GM12878 (cell line): ENCODE measurements around the gene OTOF. TPM values are rescaled to one million over a fixed set of nuclear protein-coding genes. Genes with fewer than 3 reads are reported as not detected.

Source experiments
- ATAC-seq: fragments of 200-7000 bp; cut with Tn5 transposase; 3 replicates; pipeline ENCODE4 v1.9.1; 2020; ENCODE audit warnings: mild to moderate bottlenecking, moderate library complexity
- BruUV-seq: library from RNA; stranded (reverse); fragments of 400-500 nt; replicated peaks from 2 replicates; lab custom pipeline; 2021; lab: Mats Ljungman, UMichigan
- CTCF ChIA-PET: fragments of 300-600 bp; sonication (Branson Sonifier 250); formaldehyde crosslinking; extraction: SDS; loops from one replicate; lab custom pipeline; 2021; ENCODE audit warnings: inconsistent platforms; lab: Yijun Ruan, JAX
- POLR2A ChIA-PET: fragments of 350-600 bp; formaldehyde crosslinking; extraction: SDS; loops from one replicate; lab custom pipeline; 2021; ENCODE audit warnings: inconsistent platforms; lab: Charles Lee
- RAD21 ChIA-PET: fragments of 300-600 bp; sonication (Branson Sonifier 250); formaldehyde crosslinking; loops from one replicate; lab custom pipeline; 2023; ENCODE audit warnings: antibody characterized with exemption; ENCODE audit not compliant: unreplicated experiment; lab: Charles Lee
- SMC1A ChIA-PET: fragments of 300-600 bp; sonication (Branson Sonifier 250); formaldehyde crosslinking; loops from one replicate; lab custom pipeline; 2023; ENCODE audit not compliant: unreplicated experiment, uncharacterized antibody; lab: Charles Lee
- DNase-seq: peaks from one replicate; pipeline ENCODE4 v3.0.0-alpha.2; 2011; ENCODE audit warnings: low read depth, low spot score
- FAIRE-seq: peaks from 3 replicates; lab custom pipeline; 2011; peaks lifted over from hg19 to GRCh38; lab: Jason Lieb, UNC
- H2AFZ ChIP-seq: 2 replicates; pipeline ENCODE4 v1.6.0; 2011; ENCODE audit warnings: low read depth, low read length, control low read depth; ENCODE audit not compliant: control insufficient read depth
- H3K27ac ChIP-seq: 2 replicates; pipeline ENCODE4 v1.5.1; 2011; ENCODE audit warnings: control low read depth; ENCODE audit not compliant: control insufficient read depth, insufficient read depth
- H3K27me3 ChIP-seq, 2 experiments: replicated peaks in 1 of 2; 2 replicates each; pipeline versions ENCODE4 v1.6.0 to v1.6.1; 2011; ENCODE audit warnings: low read length in 1 of 2; ENCODE audit not compliant: control insufficient read depth in 2 of 2, insufficient read depth in 2 of 2
- H3K36me3 ChIP-seq, 2 experiments: 2 replicates each; pipeline ENCODE4 v1.5.1; 2011; ENCODE audit warnings: low read length in 1 of 2; ENCODE audit not compliant: control insufficient read depth in 2 of 2, insufficient read depth in 2 of 2
- H3K4me1 ChIP-seq: 2 replicates; pipeline ENCODE4 v1.6.1; 2011; ENCODE audit warnings: mild to moderate bottlenecking, low read length, moderate library complexity, mixed read lengths; ENCODE audit not compliant: control insufficient read depth, insufficient read depth
- H3K4me2 ChIP-seq: 2 replicates; pipeline ENCODE4 v1.6.0; 2011; ENCODE audit warnings: control low read depth; ENCODE audit not compliant: control insufficient read depth, insufficient read depth
- H3K4me3 ChIP-seq: fragments of 200-600 bp; sonication (generic); 2 replicates; pipeline ENCODE4 v1.5.1; 2016
- H3K79me2 ChIP-seq: 2 replicates; pipeline ENCODE4 v1.6.0; 2011; ENCODE audit warnings: low read length; ENCODE audit not compliant: control insufficient read depth, insufficient read depth
- H3K9ac ChIP-seq: 2 replicates; pipeline ENCODE4 v1.8.0; 2011; ENCODE audit warnings: low read length, control low read depth, mixed read lengths; ENCODE audit not compliant: control insufficient read depth, insufficient read depth
- H3K9me3 ChIP-seq: replicated peaks from 3 replicates; pipeline ENCODE4 v1.5.1; 2011; ENCODE audit warnings: mild to moderate bottlenecking, low read length; ENCODE audit not compliant: control insufficient read depth, insufficient read depth
- H4K20me1 ChIP-seq: 2 replicates; pipeline ENCODE4 v1.6.0; 2011; ENCODE audit not compliant: control insufficient read depth, insufficient read depth
- ASH2L ChIP-seq: fragments of 300-600, 200-600 bp; sonication (generic); IDR thresholded peaks from 2 replicates; pipeline ENCODE4 v1.6.1; 2017; ENCODE audit warnings: low read depth, mild to moderate bottlenecking, borderline replicate concordance
- CBX3 ChIP-seq: fragments of 200-600 bp; sonication (generic); IDR thresholded peaks from 2 replicates; pipeline ENCODE4 v1.6.1; 2016; ENCODE audit warnings: low read depth, borderline replicate concordance
- IKZF1 ChIP-seq: fragments of 450-650 bp; conservative IDR thresholded peaks from 2 replicates; pipeline ENCODE4 v1.6.1; 2017; ENCODE audit warnings: antibody characterized with exemption, mild to moderate bottlenecking
- MEF2B ChIP-seq: fragments of 450-650 bp; IDR thresholded peaks from 2 replicates; pipeline ENCODE4 v1.6.1; 2018; ENCODE audit warnings: mild to moderate bottlenecking, moderate library complexity; ENCODE audit not compliant: partially characterized antibody, poor library complexity, severe bottlenecking
- MYB ChIP-seq: fragments of 150-350 bp; IDR thresholded peaks from 2 replicates; pipeline ENCODE4 v1.6.1; 2014; ENCODE audit warnings: mild to moderate bottlenecking, low read depth, low read length, borderline replicate concordance
- PAX5 ChIP-seq: IDR thresholded peaks from 2 replicates; pipeline ENCODE4 v1.6.1; 2011; ENCODE audit warnings: low read depth, low read length, borderline replicate concordance
- POU2F2 ChIP-seq: IDR thresholded peaks from 3 replicates; pipeline ENCODE4 v1.6.1; 2011; ENCODE audit warnings: low read depth, mild to moderate bottlenecking, low read length, borderline replicate concordance
- RB1 ChIP-seq: fragments of 450-650 bp; formaldehyde crosslinking; IDR thresholded peaks from 2 replicates; pipeline ENCODE4 v1.6.1; 2017; ENCODE audit warnings: mild to moderate bottlenecking, borderline replicate concordance
- SMAD1 ChIP-seq: fragments of 450-650 bp; IDR thresholded peaks from 2 replicates; pipeline ENCODE4 v1.6.1; 2018; ENCODE audit warnings: mild to moderate bottlenecking, low read depth; ENCODE audit not compliant: partially characterized antibody
- SREBF1 ChIP-seq: IDR thresholded peaks from 2 replicates; pipeline ENCODE4 v1.6.1; 2012; ENCODE audit warnings: mild to moderate bottlenecking, low read length
- YY1 ChIP-seq: IDR thresholded peaks from 2 replicates; pipeline ENCODE4 v1.6.1; 2011; ENCODE audit warnings: low read depth, mild to moderate bottlenecking, low read length
- ZNF217 ChIP-seq: fragments of 450-650 bp; IDR thresholded peaks from 2 replicates; pipeline ENCODE4 v1.6.1; 2017; ENCODE audit warnings: antibody characterized with exemption, mild to moderate bottlenecking
- WGBS: methylation state at CpG from one replicate; pipeline ENCODE4 v1.1.6; 2016; ENCODE audit warnings: low lambda C conversion rate; ENCODE audit not compliant: insufficient replicate concordance, insufficient coverage; ENCODE audit errors: missing lambda C conversion rate; 5-methylcytosine and 5-hydroxymethylcytosine counted together
- in situ Hi-C: fragments of 300-500 bp; cut with MboI; formaldehyde crosslinking; loops from 9 replicates; pipeline ENCODE4 v1.14.3; 2018; ENCODE audit warnings: mixed read lengths
- intact Hi-C: fragments of 100-400 bp; cut with micrococcal nuclease; formaldehyde crosslinking; loops from one replicate; pipeline ENCODE4 v1.14.2; 2022; ENCODE audit not compliant: unreplicated experiment
- polyA plus RNA-seq, 11 experiments: library from polyadenylated mRNA; depleted of rRNA in 4 of 11; unstranded in 6 of 11; stranded (reverse) in 5 of 11; fragments of >200 nt; fragmentation: Nextera tagmentation in 4 of 11; fragmentation: Illumina TruSeq in 1 of 11; extraction: Ambion mirVana in 4 of 11; extraction: Trizol in 1 of 11; gene quantifications; 1 replicate in 1 of 11; 2 replicates in 10 of 11; pipeline versions ENCODE4 v1.2.1 to v1.2.3, GENCODE V29; 2011 to 2016; ENCODE audit warnings: inconsistent platforms in 2 of 11, missing spikeins in 2 of 11, low read depth in 1 of 11
- total RNA-seq, 4 experiments: library from RNA; depleted of rRNA in 3 of 4; stranded (reverse); fragments of >200 nt in 3 of 4; fragmentation: Illumina TruSeq in 1 of 4; extraction: Trizol in 1 of 4; gene quantifications; 2 replicates each; pipeline versions ENCODE4 v1.2.1 to v1.2.3, GENCODE V29; 2013 to 2021
- TF ChIP-seq, protein P1 (sequence below): IDR thresholded peaks from 2 replicates; pipeline ENCODE4 v1.6.1; 2012; ENCODE audit warnings: mild to moderate bottlenecking, low read depth, low read length
- TF ChIP-seq, protein P2 (sequence below): IDR thresholded peaks from 2 replicates; pipeline ENCODE4 v1.6.1; 2011; ENCODE audit warnings: borderline replicate concordance, low read depth, mild to moderate bottlenecking, moderate library complexity, mixed read lengths, low read length; ENCODE audit not compliant: insufficient read depth; ENCODE audit errors: extremely low read length
- TF ChIP-seq, protein P3 (sequence below): fragments of 150-350 bp; IDR thresholded peaks from 2 replicates; pipeline ENCODE4 v1.6.1; 2016; ENCODE audit warnings: low read depth, low read length

The OTOF gene
- total and polyA plus RNA-seq, 10 of the 15 experiments (the other 5 are each of a cell fraction or from before 2014, with no cell fraction given), result under 0.01 to 0.31 (median 0.07) TPM; not detected in 6

DNA sequence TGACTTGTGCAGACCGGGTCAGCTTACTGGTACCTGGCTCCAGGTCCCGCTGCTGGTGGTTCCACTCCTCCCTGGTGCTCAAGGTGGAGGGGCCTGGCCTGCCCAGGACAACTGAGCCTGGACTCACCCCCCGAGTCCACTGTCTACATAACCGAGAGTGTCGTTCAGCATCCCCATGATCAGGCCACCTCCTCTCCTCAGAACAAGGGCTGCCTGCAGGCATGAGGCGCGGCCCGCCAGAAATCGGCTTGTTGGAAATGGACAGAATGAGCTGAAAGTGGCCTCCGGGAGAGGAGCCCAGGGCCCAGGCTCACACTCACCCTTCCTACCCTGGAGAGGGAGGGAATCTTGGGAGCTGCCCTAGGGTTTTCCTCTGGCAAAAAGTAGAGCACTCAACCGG is 38.9 kb upstream of the OTOF start:
- WGBS, result 49% methylated on average over 11 of the region's 11 CpGs
- CTCF ChIA-PET, result no interaction called here

More for the DNA sequence above, 38.9 kb upstream of the OTOF start:
- H3K79me2 ChIP-seq, result no peaks in the 10 kb centered on the region
- no peak for ATAC-seq
- no peak overlapping the region for H3K9ac ChIP-seq
- H3K36me3 ChIP-seq, result no peaks in the 10 kb centered on the region
- intact Hi-C loops, result no loop called here
- no peak overlapping the region for H3K4me3 ChIP-seq
- H3K9me3 ChIP-seq, result no peaks in the 10 kb centered on the region
- no peak overlapping the region for H2AFZ ChIP-seq
- TF ChIP-seq RB1 (no peak), YY1 (no peak), ASH2L (no peak), IKZF1 (no peak), SMAD1 (no peak), MEF2B (no peak), MYB (no peak), SREBF1 (no peak), CBX3 (no peak), ZNF217 (no peak), PAX5 (no peak), POU2F2 (no peak)
- TF ChIP-seq, protein P1, sequence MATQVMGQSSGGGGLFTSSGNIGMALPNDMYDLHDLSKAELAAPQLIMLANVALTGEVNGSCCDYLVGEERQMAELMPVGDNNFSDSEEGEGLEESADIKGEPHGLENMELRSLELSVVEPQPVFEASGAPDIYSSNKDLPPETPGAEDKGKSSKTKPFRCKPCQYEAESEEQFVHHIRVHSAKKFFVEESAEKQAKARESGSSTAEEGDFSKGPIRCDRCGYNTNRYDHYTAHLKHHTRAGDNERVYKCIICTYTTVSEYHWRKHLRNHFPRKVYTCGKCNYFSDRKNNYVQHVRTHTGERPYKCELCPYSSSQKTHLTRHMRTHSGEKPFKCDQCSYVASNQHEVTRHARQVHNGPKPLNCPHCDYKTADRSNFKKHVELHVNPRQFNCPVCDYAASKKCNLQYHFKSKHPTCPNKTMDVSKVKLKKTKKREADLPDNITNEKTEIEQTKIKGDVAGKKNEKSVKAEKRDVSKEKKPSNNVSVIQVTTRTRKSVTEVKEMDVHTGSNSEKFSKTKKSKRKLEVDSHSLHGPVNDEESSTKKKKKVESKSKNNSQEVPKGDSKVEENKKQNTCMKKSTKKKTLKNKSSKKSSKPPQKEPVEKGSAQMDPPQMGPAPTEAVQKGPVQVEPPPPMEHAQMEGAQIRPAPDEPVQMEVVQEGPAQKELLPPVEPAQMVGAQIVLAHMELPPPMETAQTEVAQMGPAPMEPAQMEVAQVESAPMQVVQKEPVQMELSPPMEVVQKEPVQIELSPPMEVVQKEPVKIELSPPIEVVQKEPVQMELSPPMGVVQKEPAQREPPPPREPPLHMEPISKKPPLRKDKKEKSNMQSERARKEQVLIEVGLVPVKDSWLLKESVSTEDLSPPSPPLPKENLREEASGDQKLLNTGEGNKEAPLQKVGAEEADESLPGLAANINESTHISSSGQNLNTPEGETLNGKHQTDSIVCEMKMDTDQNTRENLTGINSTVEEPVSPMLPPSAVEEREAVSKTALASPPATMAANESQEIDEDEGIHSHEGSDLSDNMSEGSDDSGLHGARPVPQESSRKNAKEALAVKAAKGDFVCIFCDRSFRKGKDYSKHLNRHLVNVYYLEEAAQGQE, result no peak
- TF ChIP-seq, protein P2, sequence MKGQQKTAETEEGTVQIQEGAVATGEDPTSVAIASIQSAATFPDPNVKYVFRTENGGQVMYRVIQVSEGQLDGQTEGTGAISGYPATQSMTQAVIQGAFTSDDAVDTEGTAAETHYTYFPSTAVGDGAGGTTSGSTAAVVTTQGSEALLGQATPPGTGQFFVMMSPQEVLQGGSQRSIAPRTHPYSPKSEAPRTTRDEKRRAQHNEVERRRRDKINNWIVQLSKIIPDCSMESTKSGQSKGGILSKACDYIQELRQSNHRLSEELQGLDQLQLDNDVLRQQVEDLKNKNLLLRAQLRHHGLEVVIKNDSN, result no peak
- TF ChIP-seq, protein P3, sequence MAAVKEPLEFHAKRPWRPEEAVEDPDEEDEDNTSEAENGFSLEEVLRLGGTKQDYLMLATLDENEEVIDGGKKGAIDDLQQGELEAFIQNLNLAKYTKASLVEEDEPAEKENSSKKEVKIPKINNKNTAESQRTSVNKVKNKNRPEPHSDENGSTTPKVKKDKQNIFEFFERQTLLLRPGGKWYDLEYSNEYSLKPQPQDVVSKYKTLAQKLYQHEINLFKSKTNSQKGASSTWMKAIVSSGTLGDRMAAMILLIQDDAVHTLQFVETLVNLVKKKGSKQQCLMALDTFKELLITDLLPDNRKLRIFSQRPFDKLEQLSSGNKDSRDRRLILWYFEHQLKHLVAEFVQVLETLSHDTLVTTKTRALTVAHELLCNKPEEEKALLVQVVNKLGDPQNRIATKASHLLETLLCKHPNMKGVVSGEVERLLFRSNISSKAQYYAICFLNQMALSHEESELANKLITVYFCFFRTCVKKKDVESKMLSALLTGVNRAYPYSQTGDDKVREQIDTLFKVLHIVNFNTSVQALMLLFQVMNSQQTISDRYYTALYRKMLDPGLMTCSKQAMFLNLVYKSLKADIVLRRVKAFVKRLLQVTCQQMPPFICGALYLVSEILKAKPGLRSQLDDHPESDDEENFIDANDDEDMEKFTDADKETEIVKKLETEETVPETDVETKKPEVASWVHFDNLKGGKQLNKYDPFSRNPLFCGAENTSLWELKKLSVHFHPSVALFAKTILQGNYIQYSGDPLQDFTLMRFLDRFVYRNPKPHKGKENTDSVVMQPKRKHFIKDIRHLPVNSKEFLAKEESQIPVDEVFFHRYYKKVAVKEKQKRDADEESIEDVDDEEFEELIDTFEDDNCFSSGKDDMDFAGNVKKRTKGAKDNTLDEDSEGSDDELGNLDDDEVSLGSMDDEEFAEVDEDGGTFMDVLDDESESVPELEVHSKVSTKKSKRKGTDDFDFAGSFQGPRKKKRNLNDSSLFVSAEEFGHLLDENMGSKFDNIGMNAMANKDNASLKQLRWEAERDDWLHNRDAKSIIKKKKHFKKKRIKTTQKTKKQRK, result no peak
- TF ChIP-seq, all 136 proteins: peak for 0
- ChIA-PET POLR2A (no interaction called here), SMC1A (no interaction called here), RAD21 (no interaction called here)
- DNase-seq (no peak), FAIRE-seq (no peak)
- in situ Hi-C loops, result no loop called here
- no peak overlapping the region for H3K27ac ChIP-seq
- peaks cover 6 to 7% of the 10 kb centered on the region in 2 experiments; a peak in 3 of 4 replicates for H3K27me3 ChIP-seq
- no TSS peak for BruUV-seq
- no peak overlapping the region for H3K4me2 ChIP-seq
- no peaks in the 10 kb centered on the region for H4K20me1 ChIP-seq
- no peaks in the 10 kb centered on the region for H3K4me1 ChIP-seq
